GM23338 (cell line): ENCODE results near the gene MERTK.

Experiments used
- CREB1 ChIP-seq: fragments of 250-450 bp; sonication (Bioruptor Pico); IDR thresholded peaks from 2 replicates; pipeline ENCODE4 v1.5.0; 2020; ENCODE audit warnings: low read depth, mild to moderate bottlenecking, moderate library complexity
- CTCF ChIP-seq, 2 experiments: fragments of 200-600 bp in 1 of 2; sonication (generic) in 1 of 2; conservative IDR thresholded peaks; 2 replicates each; pipeline versions ENCODE4 v1.5.1 to v1.6.1; 2016 to 2017; ENCODE audit warnings: antibody characterized with exemption in 2 of 2, low read depth in 2 of 2, mild to moderate bottlenecking in 2 of 2, moderate library complexity in 1 of 2
- EZH2 ChIP-seq: fragments of 200-600 bp; sonication (generic); IDR thresholded peaks from one replicate; pipeline ENCODE4 v1.8.0; 2017; ENCODE audit warnings: antibody characterized with exemption, mild to moderate bottlenecking, low read depth; ENCODE audit not compliant: unreplicated experiment
- EZH2phosphoT487 ChIP-seq: fragments of 200-600 bp; sonication (generic); IDR thresholded peaks from one replicate; pipeline ENCODE4 v1.8.1; 2018; ENCODE audit warnings: antibody characterized with exemption; ENCODE audit not compliant: unreplicated experiment
- POLR2AphosphoS5 ChIP-seq: IDR thresholded peaks from 2 replicates; pipeline ENCODE4 v1.6.1; 2016; ENCODE audit warnings: antibody characterized with exemption, low read depth
- ZNF331 ChIP-seq: fragments of 250-450 bp; sonication (Bioruptor Pico); IDR thresholded peaks from 2 replicates; pipeline ENCODE4 v1.5.0; 2020; ENCODE audit warnings: low read depth, mild to moderate bottlenecking, moderate library complexity
- ZNF462 ChIP-seq: fragments of 250-450 bp; sonication (Bioruptor Pico); IDR thresholded peaks from 2 replicates; pipeline ENCODE4 v1.5.0; 2020; ENCODE audit warnings: mild to moderate bottlenecking, moderate library complexity

- TF ChIP-seq CTCF (conservative IDR thresholded peaks at IDR 0.05; ENCODE audit: low read depth in 2 of 2) (no peak), ZNF462 (CRISPR knock-in tag) (no peak), EZH2phosphoT487 (no peak), EZH2 (no peak), ZNF331 (CRISPR knock-in tag) (no peak), POLR2AphosphoS5 (no peak), CREB1 (CRISPR knock-in tag) (no peak)
Observed at GRCh38 chr2:112065486-112065885, 167.1 kb downstream of the MERTK start.
